WERI-Rb-1 (cell line): ENCODE measurements around the gene SLC38A2.

Experiments used
- DNase-seq: peaks from one replicate; pipeline ENCODE4 v3.0.0-alpha.2; 2020
- H3K27ac ChIP-seq: fragments of 250-450 bp; sonication (Bioruptor Pico); 2 replicates; pipeline ENCODE4 v1.5.1; 2020; ENCODE audit warnings: mild to moderate bottlenecking, moderate library complexity
- H3K27me3 ChIP-seq: fragments of 250-450 bp; sonication (Bioruptor Pico); 2 replicates; pipeline ENCODE4 v1.5.1; 2021; ENCODE audit warnings: mild to moderate bottlenecking, low read depth, moderate library complexity; ENCODE audit not compliant: insufficient read depth, severe bottlenecking
- H3K36me3 ChIP-seq: fragments of 250-450 bp; sonication (Bioruptor Pico); 2 replicates; pipeline ENCODE4 v1.5.1; 2020; ENCODE audit warnings: mild to moderate bottlenecking, moderate library complexity
- H3K4me3 ChIP-seq: 2 replicates; pipeline ENCODE4 v1.5.1; 2011; ENCODE audit warnings: low read depth, mild to moderate bottlenecking, control low read depth, low read length
- H3K9me3 ChIP-seq: fragments of 250-450 bp; sonication (Bioruptor Pico); 2 replicates; pipeline ENCODE4 v1.5.1; 2021; ENCODE audit warnings: mild to moderate bottlenecking, moderate library complexity; ENCODE audit not compliant: severe bottlenecking
- CTCF ChIP-seq: IDR thresholded peaks from 2 replicates; pipeline ENCODE4 v1.5.1; 2011; ENCODE audit warnings: low read depth, mild to moderate bottlenecking, control low read depth, inconsistent platforms, low read length

The SLC38A2 gene

GRCh38 chr12:46369474-46370379 is 2.8 kb downstream of the SLC38A2 start:
- Histone ChIP-seq H3K27ac (no peak overlapping the region), H3K36me3 (peaks cover 77% of the 10 kb centered on the region)
- no peak for DNase-seq

GRCh38 chr12:46369095-46369473 is 3.5 kb downstream of the SLC38A2 start:
- H3K27me3 ChIP-seq, result no peaks in the 10 kb centered on the region
- H3K36me3 ChIP-seq, result peaks cover 83% of the 10 kb centered on the region
- DNase-seq, result no peak
- no peak overlapping the region; the same call in 1 of the 2 replicates for H3K27ac ChIP-seq
- no peaks in the 10 kb centered on the region for H3K9me3 ChIP-seq
- no peak overlapping the region for H3K4me3 ChIP-seq
- no peak for TF ChIP-seq CTCF

More at GRCh38 chr12:46369474-46370379, 2.8 kb downstream of the SLC38A2 start:
- H3K27me3 ChIP-seq, result no peaks in the 10 kb centered on the region
- no peak for TF ChIP-seq CTCF
- no peak overlapping the region for H3K4me3 ChIP-seq
- no peaks in the 10 kb centered on the region for H3K9me3 ChIP-seq

- H3K27me3 ChIP-seq, result no peaks in the 10 kb centered on the region
- DNase-seq, result no peak
- H3K27ac ChIP-seq, result no peak overlapping the region; the same call in 1 of the 2 replicates
- no peak overlapping the region for H3K4me3 ChIP-seq
- H3K36me3 ChIP-seq, result peaks cover 87% of the 10 kb centered on the region
- no peaks in the 10 kb centered on the region for H3K9me3 ChIP-seq
- TF ChIP-seq CTCF, result no peak
Measured at GRCh38 chr12:46368684-46369083, 3.9 kb downstream of the SLC38A2 start.

GRCh38 chr12:46368138-46368537 is 4.4 kb downstream of the SLC38A2 start:
- Histone ChIP-seq H3K9me3 (no peaks in the 10 kb centered on the region), H3K27ac (no peak overlapping the region), H3K4me3 (no peak overlapping the region), H3K27me3 (no peaks in the 10 kb centered on the region), H3K36me3 (peaks cover 93% of the 10 kb centered on the region)
- no peak for DNase-seq
- TF ChIP-seq CTCF, result no peak

- H3K4me3 ChIP-seq, result no peak overlapping the region
Measured at GRCh38 chr12:46367351-46368029, 5.1 kb downstream of the SLC38A2 start.

More at GRCh38 chr12:46367351-46368029, 5.1 kb downstream of the SLC38A2 start:
- Histone ChIP-seq H3K27ac (no peak overlapping the region), H3K36me3 (peaks cover 98% of the 10 kb centered on the region), H3K27me3 (no peaks in the 10 kb centered on the region), H3K9me3 (no peaks in the 10 kb centered on the region)
- DNase-seq, result no peak
- no peak for TF ChIP-seq CTCF
